HG03159 (cell line): ENCODE results near the gene SOX5.

Source experiments
- ATAC-seq: cut with Tn5 transposase; IDR thresholded peaks from one replicate; pipeline ENCODE4 v1.9.1; 2021; ENCODE audit warnings: mild to moderate bottlenecking, moderate library complexity; ENCODE audit not compliant: unreplicated experiment

Gene SOX5

GRCh38 chr12:23699031-23699430 is 250.4 kb downstream of the SOX5 start:
- no peak for ATAC-seq

DNA sequence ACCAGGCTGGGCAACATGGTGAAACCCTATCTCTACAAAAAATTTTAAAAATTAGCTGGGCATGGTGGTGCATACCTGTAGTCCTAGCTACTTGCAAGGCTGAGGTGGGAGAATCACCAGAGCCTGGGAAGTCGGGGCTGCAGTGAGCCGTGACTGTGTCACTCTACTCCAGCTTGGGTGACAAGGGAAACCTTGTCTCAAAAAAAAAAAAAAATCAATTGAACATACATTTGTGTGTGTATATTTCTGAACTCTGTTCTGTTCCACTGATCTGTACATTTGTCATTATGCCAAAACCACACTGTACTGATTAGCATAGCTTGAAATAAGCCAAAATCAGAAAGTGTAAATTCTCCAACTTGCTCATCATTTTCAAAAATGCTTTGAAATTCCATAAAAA is 254.6 kb downstream of the SOX5 start:
- no peak for ATAC-seq

GRCh38 chr12:23694307-23694706 is 255.2 kb downstream of the SOX5 start:
- no peak for ATAC-seq

DNA sequence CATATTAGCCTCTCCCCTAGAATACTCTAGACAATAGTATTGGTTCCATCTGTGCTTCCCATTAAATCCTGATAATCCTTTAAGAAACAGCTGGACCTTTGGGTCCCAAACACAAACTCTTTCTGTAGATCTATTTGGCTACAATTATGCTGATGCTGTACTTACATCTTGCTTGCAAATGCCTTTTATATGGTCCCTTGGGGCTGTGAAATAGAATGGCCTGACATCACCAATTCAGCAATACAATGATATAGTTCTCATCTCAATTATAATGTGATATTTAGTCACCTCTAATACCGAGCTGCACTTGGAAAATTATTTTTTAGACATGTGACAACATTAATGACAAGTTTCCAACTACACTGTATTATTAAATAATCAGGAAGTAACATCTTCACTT is 261.5 kb downstream of the SOX5 start:
- ATAC-seq: no peak

GRCh38 chr12:23686095-23686494 is 263.4 kb downstream of the SOX5 start:
- no peak for ATAC-seq

- no peak for ATAC-seq
Observed at GRCh38 chr12:23684121-23684520, 265.3 kb downstream of the SOX5 start.

DNA sequence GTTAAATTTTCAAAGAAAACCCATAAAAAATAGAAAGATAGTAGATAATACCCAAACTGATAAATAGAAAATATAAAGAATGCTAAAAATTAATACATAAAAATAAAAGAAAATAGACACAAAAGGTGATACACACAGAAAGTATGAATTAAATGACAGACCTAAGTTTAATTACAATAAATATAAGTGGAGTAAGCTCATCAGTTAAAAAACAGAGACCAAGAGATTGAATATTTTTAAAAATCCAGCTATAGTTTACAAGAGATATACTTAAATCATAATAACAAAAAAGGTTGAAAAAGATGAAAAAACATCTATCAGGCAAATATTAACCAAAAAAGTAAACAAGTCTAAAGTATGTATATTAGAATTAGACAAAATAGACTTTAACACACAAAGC is 268.2 kb downstream of the SOX5 start:
- no peak for ATAC-seq

DNA sequence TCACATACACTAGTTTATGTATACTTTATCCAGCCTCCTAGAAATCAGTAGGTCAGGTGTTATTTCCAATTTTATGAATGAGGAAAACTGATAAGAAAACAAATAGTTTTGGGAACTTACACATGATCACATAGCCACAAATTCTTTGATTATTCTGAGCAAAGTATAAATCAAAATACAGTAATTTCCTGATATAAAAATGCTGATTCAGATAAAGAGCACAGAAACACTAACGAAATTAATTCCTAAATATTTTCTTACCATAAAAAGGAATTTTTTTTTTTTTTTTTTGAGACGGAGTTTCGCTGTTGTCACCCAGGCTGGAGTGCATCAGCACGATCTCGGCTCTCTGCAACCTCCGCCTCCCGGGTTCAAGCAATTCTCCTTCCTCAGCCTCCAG is 275.4 kb downstream of the SOX5 start:
- no peak for ATAC-seq

GRCh38 chr12:23671881-23672280 is 277.6 kb downstream of the SOX5 start:
- no peak for ATAC-seq

DNA sequence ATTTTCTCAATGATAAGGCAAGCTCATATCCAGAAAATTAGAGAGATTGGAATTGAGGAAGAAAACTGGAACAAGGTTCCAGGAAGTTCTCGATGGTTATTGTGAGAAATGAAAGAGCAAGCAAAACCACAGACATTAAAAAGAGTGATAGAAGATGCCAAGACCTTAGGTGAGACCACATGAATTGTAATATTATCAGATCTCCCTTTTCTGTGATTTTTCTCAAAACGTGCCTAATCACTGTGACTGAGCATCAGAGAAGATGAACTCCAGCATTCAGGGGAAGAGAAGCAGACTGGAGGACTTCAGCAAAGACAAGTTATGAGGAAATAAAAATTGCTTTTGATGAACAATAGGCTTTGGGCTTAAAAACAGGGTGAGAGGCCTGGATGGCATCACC is 278.8 kb downstream of the SOX5 start:
- no peak for ATAC-seq

GRCh38 chr12:23669691-23670090 is 279.8 kb downstream of the SOX5 start:
- ATAC-seq: no peak

DNA sequence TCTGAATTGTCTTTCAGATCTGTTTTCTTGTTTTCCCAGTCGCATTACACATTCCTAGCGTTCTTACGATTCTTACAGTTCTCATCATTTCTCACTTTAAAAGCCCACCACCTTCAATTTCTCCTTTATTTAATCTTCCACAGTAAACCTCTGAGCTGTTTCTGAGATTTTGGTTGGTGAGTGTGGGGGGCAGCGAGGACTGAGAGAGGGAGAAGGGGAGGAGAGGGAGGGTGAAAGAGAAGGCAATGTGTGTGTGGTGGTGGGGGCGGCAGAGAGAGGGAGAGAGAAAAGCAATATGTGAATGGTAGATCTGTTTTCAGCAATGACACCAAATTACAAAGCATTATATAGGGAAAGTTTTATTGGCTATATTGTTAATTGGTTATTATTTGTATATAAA is 282.6 kb downstream of the SOX5 start:
- ATAC-seq: no peak

- ATAC-seq: no peak
Observed at GRCh38 chr12:23662966-23663365, 286.5 kb downstream of the SOX5 start.

- ATAC-seq: no peak
Observed at GRCh38 chr12:23659131-23659530, 290.3 kb downstream of the SOX5 start.

GRCh38 chr12:23657598-23657997 is 291.9 kb downstream of the SOX5 start:
- ATAC-seq: no peak

- ATAC-seq: no peak
Observed at GRCh38 chr12:23655884-23656283, 293.6 kb downstream of the SOX5 start.

- no peak for ATAC-seq
Observed at GRCh38 chr12:23655112-23655511, 294.4 kb downstream of the SOX5 start.

DNA sequence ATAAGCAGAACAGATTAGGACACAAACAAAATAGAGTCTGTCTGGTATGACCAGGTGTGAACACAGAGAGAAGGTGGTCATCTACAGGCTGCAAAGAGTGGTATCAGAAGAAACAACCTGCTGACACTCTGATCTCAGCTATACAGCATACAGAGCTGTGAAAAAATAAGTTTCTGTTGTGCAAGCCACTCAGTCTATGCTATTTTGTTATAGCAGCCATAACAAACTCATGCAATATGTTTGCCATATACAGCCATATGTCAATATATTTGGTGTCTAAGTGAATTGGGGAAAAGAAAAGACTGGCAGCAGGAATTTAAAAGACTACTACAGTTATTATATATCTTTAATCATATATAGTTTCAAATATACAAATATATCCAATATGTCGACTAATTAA is 300.9 kb downstream of the SOX5 start:
- ATAC-seq: no peak

DNA sequence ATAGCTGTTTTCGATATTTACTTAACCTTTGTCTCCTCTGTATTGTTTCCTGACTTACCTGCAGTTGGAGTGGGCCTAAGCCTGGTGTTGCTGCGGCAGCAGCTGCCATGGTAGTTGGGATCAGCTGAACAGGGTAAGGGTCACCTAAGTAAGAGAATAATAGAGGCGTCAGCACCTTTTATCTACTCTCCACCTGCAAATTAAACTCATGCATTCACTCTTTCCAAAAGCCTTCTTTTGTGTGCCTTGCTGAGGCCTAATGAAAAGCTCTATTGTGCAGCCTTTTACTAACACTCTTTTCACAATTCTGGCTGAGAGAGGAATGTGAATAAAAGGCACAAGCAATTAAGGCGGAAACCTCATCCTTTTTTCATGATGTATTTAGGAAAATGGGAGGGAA is 308.7 kb downstream of the SOX5 start:
- no peak for ATAC-seq

DNA sequence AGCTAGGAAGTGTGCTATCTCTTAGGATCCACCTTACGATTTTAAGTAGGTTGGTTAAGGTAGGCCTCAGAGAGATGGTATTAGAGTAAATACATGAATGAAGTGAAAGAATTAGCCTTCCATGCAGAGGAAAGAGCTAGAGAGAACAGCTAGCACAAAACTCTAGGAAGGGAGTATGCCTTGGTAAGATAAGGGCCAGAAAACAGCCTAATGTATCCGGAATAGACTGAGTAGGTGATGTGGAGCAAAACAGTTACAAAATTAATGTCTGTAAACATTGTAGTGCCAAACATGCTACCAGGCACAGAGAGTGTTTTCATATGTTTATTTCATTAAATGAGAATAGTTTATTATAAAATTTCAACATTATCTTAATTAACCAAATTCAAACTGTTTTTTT is 315.1 kb downstream of the SOX5 start:
- ATAC-seq: no peak

GRCh38 chr12:23631786-23632377 is 317.6 kb downstream of the SOX5 start:
- no peak for ATAC-seq

GRCh38 chr12:23630524-23630923 is 318.9 kb downstream of the SOX5 start:
- ATAC-seq: no peak

DNA sequence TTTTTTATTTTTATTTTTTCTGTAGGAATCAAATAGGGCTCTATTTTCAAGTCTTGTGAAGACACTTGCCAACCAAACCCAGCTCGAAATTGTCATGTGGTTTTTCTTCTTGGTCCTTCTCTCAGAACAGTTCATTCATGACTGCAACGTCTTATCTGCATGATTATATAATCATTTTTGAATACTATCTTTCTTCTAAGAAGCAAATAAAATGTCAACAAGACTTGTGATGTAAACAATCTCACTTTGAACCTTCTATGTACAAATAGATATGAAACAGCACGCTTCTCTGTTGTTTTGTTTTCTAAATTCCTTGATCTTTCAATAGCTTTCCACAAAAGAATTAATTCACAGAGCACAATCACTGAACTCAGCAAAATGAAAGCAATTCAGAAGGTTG is 320.7 kb downstream of the SOX5 start:
- no peak for ATAC-seq

GRCh38 chr12:23626791-23627190 is 322.7 kb downstream of the SOX5 start:
- no peak for ATAC-seq
